ENCODE results near the gene PLXNA4. TPM values are rescaled to one million over a fixed set of nuclear protein-coding genes. Genes with fewer than 3 reads are reported as not detected.

The PLXNA4 gene
- total RNA-seq, 4 donors from 2014 or later = 5.1 to 7.0 (median 5.3) TPM

DNA sequence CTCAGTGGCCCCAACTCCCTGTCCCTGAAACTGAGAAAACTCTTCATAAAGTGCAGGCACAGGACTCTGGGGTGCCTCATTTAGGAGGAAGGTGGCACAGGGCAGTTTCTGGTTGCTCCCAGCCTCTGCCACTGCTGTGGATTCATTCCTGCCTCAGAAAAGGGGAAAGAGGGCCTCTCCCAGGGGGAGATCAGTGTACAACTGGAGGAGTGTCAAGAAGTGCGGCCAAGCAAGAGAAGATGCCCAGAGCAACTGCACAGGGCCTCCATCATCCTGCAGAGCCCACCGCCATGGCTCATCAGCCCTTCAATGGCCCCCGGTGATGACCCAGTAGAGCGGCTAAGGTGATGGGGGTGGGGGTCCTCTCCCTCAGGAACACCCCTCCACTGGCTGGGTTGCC, 150.3 kb downstream of the PLXNA4 start:
- no peak for TF ChIP-seq POLR2A (IDR thresholded peaks at IDR 0.05)
- TF ChIP-seq, protein P1, sequence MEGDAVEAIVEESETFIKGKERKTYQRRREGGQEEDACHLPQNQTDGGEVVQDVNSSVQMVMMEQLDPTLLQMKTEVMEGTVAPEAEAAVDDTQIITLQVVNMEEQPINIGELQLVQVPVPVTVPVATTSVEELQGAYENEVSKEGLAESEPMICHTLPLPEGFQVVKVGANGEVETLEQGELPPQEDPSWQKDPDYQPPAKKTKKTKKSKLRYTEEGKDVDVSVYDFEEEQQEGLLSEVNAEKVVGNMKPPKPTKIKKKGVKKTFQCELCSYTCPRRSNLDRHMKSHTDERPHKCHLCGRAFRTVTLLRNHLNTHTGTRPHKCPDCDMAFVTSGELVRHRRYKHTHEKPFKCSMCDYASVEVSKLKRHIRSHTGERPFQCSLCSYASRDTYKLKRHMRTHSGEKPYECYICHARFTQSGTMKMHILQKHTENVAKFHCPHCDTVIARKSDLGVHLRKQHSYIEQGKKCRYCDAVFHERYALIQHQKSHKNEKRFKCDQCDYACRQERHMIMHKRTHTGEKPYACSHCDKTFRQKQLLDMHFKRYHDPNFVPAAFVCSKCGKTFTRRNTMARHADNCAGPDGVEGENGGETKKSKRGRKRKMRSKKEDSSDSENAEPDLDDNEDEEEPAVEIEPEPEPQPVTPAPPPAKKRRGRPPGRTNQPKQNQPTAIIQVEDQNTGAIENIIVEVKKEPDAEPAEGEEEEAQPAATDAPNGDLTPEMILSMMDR (IDR thresholded peaks at IDR 0.05) = no peak
- no peak overlapping the region for H3K4me3 ChIP-seq (ENCODE audit: low read depth, poor library complexity, severe bottlenecking)
- WGBS, 2 donors = 80 to 100% methylated on average over 1 to 4 of the region's 4 CpGs
- no peak for DNase-seq (ENCODE audit: low spot score in 2 of 2)
- intact Hi-C loops (cut with DNase I; ENCODE audit: low total_unique reads) = no loop called here

DNA sequence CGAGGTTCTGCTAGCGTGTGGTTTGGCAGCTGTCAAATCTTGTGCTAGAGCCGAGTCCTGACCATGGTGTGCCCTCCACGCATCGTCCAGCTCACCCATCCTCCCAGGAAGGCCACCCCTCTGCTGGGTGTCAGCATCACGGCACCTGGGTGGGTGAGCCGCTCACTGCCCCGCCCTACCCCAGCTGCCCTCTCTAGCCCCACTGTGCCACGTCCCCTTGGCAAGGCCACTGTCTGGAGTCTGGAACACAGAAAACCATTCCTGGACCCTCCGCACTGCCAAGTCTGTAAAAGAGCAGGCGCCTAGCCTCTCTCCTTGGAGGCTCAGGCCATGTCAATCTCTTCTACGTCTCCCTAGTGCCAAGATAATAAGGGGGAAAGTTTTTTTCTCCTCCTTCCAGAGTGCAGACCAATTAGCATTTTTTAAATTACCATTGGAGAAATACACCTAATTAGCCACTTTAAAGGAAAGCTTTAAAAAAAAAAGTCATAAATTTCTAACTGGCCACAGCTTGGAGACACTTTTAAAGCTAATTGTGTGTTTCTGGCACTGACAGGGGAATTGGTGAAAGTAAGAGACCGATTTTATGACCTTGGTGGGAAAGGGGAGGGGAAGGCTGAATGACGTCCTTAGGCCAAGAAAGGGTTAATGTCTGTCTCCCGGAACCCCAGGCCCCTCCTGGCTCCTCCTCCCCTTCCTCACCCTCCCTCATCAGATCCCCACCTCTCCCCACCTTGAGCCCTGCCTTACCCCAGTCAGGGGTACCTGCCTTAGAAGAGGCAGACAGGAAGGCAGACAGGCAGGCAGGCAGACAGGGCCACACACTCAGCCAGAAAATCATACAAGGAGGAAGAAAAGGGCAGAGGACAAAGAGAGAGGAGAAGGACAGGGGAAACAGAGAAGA, 151.2 kb downstream of the PLXNA4 start:
- WGBS, 2 donors = 68 to 72% methylated on average over 15 of the region's 15 CpGs
- DNase-seq (ENCODE audit: low spot score in 2 of 2) = no peak
- intact Hi-C loops (cut with DNase I; ENCODE audit: low total_unique reads) = no loop called here
- no peak overlapping the region for H3K4me3 ChIP-seq (ENCODE audit: low read depth, poor library complexity, severe bottlenecking)
- TF ChIP-seq POLR2A (IDR thresholded peaks at IDR 0.05) = no peak
- TF ChIP-seq, protein P1 (IDR thresholded peaks at IDR 0.05) = no peak

DNA sequence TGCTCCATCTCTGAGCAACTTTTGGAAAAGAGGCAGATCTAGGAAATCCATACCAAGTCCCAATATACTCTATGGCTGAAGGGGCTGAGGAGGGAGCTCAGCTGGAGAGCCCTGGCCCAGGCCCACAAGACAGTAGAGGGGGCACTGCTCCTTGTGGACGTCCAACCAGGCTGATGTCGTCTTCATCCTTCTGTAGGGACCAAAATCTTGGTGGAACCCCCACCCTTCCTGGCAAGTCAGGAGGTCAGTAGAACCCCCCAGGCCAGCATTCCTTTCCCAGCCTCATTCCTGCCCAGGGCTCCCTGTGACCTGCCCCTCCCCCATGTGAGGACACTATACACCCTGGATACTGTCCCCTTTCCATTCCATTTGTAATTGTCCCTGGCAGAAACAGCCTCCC, 152.0 kb downstream of the PLXNA4 start:
- intact Hi-C loops (cut with DNase I; ENCODE audit: low total_unique reads) = no loop called here
- DNase-seq (ENCODE audit: low spot score in 2 of 2) = no peak
- WGBS, 2 donors = 85 to 95% methylated on average over 2 of the region's 2 CpGs
- TF ChIP-seq, protein P1 (IDR thresholded peaks at IDR 0.05) = no peak
- no peak for TF ChIP-seq POLR2A (IDR thresholded peaks at IDR 0.05)
- H3K4me3 ChIP-seq (ENCODE audit: low read depth, poor library complexity, severe bottlenecking) = no peak overlapping the region

DNA sequence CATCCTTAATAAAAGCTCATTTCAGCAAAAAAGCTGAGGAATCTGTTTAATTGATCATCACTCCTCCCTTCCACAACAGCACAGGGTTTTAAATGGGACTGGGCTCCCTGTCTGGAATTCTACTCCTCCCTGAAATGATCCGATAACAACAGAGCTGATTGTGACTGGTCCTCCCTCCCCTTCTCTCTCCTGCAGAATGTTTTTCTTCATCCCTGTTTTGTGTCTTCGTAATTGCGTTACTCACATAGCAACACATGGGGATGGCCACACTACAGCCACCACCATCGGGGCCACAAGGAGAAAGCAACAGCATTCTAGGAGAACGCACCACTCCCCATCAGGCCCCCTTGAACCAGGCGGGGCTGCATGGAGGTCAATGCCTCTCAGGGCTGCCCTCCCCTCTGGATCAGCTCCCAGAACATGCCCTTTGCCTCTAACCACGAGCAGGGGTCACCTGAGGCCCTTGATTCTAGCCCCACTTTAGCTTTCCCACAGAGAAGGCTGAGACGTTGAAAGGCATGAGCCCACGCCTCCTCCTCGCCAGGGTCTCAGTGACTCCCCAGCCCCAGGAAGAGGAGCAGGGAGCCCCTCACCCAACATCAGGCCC, 152.6 kb downstream of the PLXNA4 start:
- TF ChIP-seq POLR2A (IDR thresholded peaks at IDR 0.05) = no peak
- TF ChIP-seq, protein P1 (IDR thresholded peaks at IDR 0.05) = no peak
- 76 to 79% methylated on average over 10 of the region's 10 CpGs for whole genome bisulfite sequencing, 2 donors
- no peak overlapping the region for H3K4me3 ChIP-seq (ENCODE audit: low read depth, poor library complexity, severe bottlenecking)
- intact Hi-C loops (cut with DNase I; ENCODE audit: low total_unique reads) = no loop called here
- no peak for DNase-seq (ENCODE audit: low spot score in 2 of 2)

DNA sequence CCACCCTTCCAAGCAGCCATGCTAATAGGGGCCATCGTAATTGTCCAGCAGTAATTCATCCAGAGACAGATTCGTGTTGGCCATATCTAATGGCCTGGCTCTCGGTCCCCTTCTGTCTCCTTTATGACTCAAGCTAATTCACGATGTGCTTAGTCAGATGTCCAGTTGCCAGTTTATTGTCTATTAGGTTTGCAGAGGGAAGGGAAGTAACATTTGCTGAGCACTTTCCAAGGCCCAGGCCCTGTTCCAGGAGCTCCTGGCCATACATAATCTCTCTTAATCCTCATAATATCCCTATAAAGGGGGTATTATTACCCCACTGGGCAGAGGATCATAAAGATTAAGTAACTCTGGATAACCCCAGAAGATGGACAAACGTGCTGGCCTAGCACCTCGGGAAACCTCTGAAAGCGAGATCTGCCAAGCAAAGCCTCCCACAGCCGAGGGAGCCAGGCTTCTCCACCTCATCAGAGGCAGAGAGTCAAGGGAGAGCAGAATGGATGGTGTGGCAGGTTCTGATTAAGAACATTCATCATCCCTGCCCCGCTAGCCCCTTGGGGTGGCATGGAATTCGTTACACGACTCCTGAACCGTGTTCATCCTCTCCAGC, 153.7 kb downstream of the PLXNA4 start:
- TF ChIP-seq POLR2A (IDR thresholded peaks at IDR 0.05) = no peak
- no peak for DNase-seq (ENCODE audit: low spot score in 2 of 2)
- 61 to 64% methylated on average over 12 of the region's 12 CpGs for WGBS, 2 donors
- no peak overlapping the region for H3K4me3 ChIP-seq (ENCODE audit: low read depth, poor library complexity, severe bottlenecking)
- intact Hi-C loops (cut with DNase I; ENCODE audit: low total_unique reads) = no loop called here

DNA sequence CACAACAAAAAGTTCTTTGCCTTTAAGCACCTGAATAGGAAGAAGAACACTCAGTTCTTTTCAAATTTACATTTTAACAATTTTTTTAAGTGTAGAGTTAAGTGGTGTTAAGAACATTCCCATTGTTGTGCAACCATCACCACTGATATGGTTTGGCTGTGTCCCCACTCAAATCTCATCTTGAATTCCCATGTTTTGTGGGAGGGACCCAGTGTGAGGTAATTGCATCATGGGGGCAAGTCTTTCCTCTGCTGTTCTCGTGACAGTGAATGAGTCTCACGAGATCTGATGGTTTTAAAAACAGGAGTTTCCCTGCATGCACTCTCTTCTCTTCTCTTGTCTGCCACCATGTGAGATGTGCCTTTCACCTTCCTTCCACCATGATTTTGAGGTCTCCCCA, 155.7 kb downstream of the PLXNA4 start:
- WGBS, 2 donors = 66 to 76% methylated on average over 2 of the region's 2 CpGs

More for the DNA sequence above, 155.7 kb downstream of the PLXNA4 start:
- intact Hi-C loops (cut with DNase I; ENCODE audit: low total_unique reads) = no loop called here
- TF ChIP-seq, protein P1 (IDR thresholded peaks at IDR 0.05) = no peak
- no peak for TF ChIP-seq POLR2A (IDR thresholded peaks at IDR 0.05)
- no peak for DNase-seq (ENCODE audit: low spot score in 2 of 2)
- H3K4me3 ChIP-seq (ENCODE audit: low read depth, poor library complexity, severe bottlenecking) = no peak overlapping the region

All from lower leg skin (tissue), 4 donors.